HG03457 (cell line): ENCODE data around the gene NXNL1.
"Not testable (repeated sequence)": the region's sequence is repeated elsewhere in the genome, so short reads cannot be mapped to it uniquely, and the experiment has no call there.

Experiments
- ATAC-seq: cut with Tn5 transposase; IDR thresholded peaks from one replicate; pipeline ENCODE4 v1.9.1; 2021; ENCODE audit warnings: moderate number of reproducible peaks; ENCODE audit not compliant: unreplicated experiment

NXNL1 gene

DNA sequence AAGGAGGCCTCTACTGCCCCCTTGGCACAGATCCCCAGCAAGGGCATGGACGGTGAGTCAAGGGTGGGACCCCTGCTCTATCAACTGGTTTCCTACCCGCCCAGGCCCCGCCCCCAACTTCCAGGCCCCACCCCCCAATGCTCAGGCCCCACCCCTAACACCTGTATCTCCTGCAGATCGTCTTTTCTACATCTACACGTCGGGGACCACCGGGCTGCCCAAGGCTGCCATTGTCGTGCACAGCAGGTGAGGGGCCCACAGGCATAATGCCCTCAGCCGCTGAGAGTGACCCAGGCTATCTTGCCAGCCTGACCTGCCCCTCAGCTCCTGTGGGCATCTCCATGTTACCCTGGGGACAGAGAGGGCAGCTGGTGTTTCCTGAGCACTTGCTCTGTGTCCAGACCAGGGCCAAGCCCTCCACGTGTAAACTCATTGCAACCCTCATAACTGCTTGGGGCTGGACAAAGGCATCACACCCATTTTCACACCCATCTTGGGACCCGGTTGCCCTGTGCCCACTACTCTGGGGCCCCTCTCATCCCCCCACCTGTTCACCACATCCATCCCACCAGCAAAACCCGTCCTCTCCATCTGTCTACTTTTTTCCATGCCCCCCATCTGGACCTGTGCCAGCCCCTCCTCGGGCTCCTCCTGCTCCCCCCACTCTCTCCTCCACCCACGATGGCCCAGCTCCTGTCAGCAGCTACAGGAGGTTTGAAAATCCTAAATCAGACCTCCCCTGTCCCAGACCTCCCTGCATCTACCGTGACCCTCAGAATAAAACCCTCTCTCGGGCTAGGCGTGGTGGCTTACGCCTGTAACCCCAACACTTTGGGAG, 26.8 kb upstream of the NXNL1 start:
- no peak for ATAC-seq

DNA sequence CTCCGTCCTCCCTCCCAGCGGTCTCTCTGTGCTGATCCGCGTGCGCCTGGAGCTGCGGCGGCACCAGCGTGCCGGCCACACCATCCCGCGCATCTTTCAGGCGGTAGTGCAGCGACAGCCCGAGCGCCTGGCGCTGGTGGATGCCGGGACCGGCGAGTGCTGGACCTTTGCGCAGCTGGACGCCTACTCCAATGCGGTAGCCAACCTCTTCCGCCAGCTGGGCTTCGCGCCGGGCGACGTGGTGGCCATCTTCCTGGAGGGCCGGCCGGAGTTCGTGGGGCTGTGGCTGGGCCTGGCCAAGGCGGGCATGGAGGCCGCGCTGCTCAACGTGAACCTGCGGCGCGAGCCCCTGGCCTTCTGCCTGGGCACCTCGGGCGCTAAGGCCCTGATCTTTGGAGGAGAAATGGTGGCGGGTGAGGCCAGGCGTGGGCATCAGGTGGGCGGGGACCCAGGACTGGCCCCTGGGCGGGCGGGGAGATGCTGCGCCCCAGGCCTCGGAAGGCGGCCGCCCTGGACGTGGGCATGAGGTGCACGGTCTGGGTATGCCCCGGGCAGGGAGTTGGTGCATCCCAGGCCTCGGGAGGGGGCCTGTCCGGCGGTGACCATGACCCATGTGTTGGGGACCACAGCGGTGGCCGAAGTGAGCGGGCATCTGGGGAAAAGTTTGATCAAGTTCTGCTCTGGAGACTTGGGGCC, 26.0 kb upstream of the NXNL1 start:
- no peak for ATAC-seq

- ATAC-seq: no peak
Measured at GRCh38 chr19:17484520-17485185, 23.9 kb upstream of the NXNL1 start.

GRCh38 chr19:17483605-17484002, 22.9 kb upstream of the NXNL1 start:
- no peak for ATAC-seq

DNA sequence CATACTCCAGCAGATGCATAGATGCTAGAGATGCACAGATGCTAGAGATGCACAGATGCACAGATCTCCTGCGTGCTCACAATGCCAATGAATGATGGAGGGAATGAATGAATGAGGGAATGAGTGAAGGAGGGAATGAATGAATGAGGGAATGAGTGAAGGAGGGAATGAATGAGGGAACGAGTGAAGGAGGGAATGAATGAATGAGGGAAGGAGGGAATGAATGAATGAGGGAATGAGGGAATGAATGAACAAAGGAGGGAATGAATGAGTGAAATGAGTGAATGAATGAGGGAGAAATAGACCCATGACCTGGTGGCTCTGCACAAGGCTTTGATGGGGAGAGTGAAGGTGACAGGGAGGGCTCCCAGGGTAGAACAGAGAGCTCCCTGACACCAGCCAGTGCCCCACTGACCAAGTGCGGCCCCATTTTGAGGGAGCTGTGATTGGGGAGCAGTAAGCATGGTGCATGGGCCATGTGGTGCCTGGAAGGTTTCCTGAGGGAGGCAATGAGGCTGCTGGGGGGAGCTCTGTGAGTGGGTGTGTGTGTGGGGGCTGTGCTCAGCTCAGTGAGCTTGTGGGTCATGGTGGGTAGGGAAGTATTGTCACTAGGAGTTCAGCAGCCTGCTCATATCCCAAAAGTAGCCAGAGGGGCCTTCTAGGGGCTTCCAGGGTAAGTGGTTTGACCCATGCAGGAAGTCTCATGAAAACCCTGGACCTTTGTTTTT, 22.3 kb upstream of the NXNL1 start:
- ATAC-seq: no peak

DNA sequence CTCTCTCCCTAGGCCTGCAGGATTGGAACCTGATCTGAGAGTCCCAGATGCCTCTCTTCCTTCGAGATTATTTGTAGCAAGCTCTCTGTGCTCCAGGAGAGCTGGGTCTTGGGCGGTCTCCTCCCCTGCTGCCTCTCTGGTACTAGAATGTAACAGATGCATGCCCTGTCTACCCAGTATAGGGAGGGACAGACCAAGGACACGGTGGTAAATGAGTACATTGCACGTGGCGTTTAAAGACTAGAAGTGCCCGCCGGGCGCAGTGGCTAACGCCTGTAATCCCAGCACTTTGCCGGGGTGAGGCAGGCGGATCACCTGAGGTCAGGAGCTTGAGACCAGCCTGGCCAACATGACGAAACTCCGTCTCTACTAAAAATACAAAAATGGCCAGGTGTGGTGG, 21.3 kb upstream of the NXNL1 start:
- no peak for ATAC-seq

GRCh38 chr19:17479325-17479791, 18.6 kb upstream of the NXNL1 start:
- no peak for ATAC-seq

DNA sequence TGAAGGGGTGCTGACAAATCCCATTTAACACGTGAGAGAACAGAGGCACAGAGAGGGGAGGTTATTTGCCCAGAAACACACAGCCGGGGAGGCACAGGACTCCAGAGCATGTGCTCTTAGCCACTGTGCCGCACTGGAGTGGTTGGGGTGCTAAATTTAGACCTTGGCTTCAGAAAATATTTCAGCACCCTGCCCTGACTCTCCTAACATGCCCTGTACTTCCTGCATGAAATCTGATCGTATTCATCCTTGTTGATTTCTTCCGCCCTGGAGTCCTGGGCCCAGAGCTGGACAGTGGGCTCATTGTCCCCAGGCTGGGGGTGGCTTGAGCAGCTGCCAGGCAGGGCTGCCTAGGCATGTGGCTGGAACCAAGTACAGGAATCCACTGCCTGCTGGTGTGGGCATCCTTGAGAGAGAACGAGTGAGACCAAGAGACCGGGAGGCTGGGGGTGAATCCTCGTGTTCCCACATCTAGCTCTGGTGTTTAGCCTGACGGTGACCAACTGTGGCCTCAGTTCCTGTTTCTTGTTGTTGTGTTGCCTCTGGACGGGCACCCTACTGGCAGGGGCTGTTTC, 14.9 kb upstream of the NXNL1 start:
- ATAC-seq: no peak

DNA sequence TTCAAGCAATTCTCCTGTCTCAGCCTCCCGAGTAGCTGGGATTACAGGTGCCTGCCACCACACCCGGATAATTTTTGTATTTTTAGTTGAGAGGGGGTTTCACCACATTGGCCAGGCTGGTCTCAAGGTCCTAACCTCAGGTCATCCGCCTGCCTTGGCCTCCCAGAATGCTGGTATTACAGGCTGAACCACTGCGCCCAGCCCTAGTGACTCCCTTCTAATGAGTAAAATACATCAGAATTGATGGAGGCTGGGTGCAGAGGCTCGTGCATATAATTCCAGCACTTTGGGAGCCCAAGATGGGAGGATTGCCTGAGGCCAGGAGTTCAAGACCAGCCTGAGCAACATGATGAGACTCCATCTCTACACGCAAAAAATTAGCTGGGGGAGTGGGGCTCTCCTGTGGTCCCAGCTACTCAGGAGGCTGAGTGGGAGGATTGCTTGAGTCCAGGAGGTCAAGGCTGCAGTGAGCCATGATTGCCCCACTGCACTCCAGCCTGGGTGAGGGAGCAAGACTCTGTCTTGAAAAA, 14.3 kb upstream of the NXNL1 start:
- ATAC-seq: not testable (repeated sequence)

DNA sequence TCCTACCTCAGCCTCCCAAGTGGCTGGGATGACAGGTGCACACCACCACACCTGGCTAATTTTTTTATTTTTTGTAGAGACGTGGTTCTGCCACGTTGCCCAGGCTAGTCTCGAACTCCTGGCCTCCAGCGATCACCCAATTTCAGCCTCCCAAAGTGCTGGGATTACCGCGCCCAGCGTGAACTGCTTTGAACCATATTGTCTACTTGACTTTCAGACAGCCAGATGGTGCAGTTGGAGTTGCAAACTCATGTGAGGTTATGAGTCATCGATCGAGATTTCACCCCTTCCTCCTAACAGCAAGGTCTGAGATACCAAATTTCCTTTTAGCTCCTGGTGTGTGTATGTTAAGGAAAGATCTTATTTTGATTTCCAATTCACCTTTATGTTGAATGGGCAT, 12.3 kb upstream of the NXNL1 start:
- ATAC-seq: no peak

GRCh38 chr19:17471410-17472125, 10.8 kb upstream of the NXNL1 start:
- ATAC-seq: no peak

DNA sequence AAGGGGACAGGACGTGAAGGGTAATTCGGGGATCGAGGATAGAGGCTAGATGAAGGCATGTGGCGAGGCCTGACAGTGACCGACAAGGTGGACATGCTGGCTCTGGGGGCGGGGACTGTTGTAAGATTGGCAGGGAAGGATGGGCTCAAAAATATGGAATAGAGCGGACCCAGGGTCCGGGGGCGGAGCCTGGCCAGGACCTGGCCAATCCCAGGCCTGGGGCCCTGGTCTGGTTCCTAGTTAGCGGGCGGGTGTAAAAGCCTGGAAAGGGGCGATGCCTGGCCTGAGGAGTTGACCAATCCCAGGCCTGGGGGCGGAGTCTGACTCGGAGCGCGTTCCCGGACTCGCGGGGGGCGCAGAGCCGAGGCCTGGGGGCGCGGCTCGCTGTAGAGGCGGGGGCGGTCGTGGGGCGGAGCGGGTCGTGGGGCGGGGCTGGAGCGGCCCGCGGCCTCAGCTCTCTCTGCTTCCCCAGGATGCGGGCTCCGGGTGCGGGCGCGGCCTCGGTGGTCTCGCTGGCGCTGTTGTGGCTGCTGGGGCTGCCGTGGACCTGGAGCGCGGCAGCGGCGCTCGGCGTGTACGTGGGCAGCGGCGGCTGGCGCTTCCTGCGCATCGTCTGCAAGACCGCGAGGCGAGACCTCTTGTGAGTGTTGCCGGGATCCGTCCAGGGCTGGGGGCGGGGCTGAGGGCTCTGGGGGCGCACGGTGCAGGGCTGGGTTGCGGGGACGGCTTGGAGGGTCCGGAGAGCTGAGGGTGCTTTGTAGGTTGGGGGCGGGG, 9.5 kb upstream of the NXNL1 start, which contains the start of gene SLC27A1:
Gene SLC27A1 (plus strand): TSS at position 457 of the 774 bp plus-strand sequence. CDS start 17 bp downstream, at position 474.
- ATAC-seq: peak; percentile 54

- peak; percentile 39 for ATAC-seq
Measured at GRCh38 chr19:17469481-17470067, 8.8 kb upstream of the NXNL1 start.

DNA sequence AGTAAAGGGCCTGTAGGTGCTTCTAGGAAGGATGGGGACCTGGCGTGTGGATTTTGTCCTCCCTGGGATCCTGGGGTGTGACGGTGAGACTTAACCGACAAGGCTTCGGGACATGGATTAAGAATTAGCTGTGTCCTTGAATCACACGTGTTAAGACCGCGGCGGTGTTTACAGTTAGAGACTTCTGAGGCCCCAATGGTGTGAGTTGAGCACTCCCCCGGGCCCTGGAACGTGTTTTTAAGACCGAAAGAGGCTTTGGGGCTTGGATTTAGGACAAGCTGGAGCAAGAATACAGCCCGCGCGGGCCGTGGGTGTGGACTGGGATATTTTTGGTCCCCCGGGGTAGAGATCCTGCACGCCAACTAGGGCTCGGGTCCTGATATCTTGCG, 8.4 kb upstream of the NXNL1 start:
- ATAC-seq: no peak

- no peak for ATAC-seq
Measured at GRCh38 chr19:17468302-17469091, 7.8 kb upstream of the NXNL1 start.

- no peak for ATAC-seq
Measured at GRCh38 chr19:17467471-17468301, 7.0 kb upstream of the NXNL1 start.

DNA sequence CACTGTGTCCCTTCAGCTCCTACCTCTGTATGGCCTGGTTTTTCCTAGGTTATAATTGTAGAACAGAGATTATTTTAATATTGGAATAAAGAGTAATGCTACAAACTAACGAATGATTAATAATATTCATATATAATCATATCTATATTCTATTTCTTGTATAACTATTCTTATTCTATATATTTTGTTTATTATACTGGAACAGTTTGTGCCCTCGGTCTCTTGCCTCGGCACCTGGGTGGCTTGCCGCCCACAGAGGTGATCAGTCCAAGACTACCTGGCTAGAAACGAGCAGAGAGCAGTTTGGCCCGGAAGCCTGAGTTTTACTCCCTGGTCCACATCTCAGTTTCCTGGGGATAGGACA, 5.7 kb upstream of the NXNL1 start:
- no peak for ATAC-seq
